ENCODE measurements around the gene TSC2.

GRCh38 chr16:2003827-2004641, 43.8 kb upstream of the TSC2 start:
- TF ChIP-seq, protein P1, sequence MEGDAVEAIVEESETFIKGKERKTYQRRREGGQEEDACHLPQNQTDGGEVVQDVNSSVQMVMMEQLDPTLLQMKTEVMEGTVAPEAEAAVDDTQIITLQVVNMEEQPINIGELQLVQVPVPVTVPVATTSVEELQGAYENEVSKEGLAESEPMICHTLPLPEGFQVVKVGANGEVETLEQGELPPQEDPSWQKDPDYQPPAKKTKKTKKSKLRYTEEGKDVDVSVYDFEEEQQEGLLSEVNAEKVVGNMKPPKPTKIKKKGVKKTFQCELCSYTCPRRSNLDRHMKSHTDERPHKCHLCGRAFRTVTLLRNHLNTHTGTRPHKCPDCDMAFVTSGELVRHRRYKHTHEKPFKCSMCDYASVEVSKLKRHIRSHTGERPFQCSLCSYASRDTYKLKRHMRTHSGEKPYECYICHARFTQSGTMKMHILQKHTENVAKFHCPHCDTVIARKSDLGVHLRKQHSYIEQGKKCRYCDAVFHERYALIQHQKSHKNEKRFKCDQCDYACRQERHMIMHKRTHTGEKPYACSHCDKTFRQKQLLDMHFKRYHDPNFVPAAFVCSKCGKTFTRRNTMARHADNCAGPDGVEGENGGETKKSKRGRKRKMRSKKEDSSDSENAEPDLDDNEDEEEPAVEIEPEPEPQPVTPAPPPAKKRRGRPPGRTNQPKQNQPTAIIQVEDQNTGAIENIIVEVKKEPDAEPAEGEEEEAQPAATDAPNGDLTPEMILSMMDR (IDR thresholded peaks at IDR 0.05; ENCODE audit: low read depth, low read length) = peak; percentile 87
- TF ChIP-seq EZH2phosphoT487 (IDR thresholded peaks at IDR 0.05; ENCODE audit: low read depth) = no peak

Data from OCI-LY3 (cell line).